ENCODE measurements around the gene DOCK10. TPM values are rescaled to one million over a fixed set of nuclear protein-coding genes. Genes with fewer than 3 reads are reported as not detected.

The DOCK10 gene
- total and polyA plus RNA-seq, 2 donors (not counting 3 experiments of a cell fraction or from before 2014, with no cell fraction given) = 5.8 to 23.0 TPM

GRCh38 chr2:224813578-224813977, 228.7 kb downstream of the DOCK10 start:
- Histone ChIP-seq H3K9me1 (replicated peaks; ENCODE audit: control insufficient read depth, extremely low read depth, insufficient read depth, low read length) (no peaks in the 10 kb centered on the region), H3K9ac (replicated peaks; ENCODE audit: extremely low read depth, insufficient read depth, low read length) (no peak overlapping the region), H4K20me1 (replicated peaks; ENCODE audit: control insufficient read depth, extremely low read depth, insufficient read depth, low read length) (no peaks in the 10 kb centered on the region), H3K36me3 (ENCODE audit: control insufficient read depth in 2 of 2, extremely low read depth in 1 of 2, insufficient read depth in 2 of 2, low read length in 2 of 2) (no peaks in the 10 kb centered on the region), H3K79me2 (ENCODE audit: control insufficient read depth, insufficient read depth, low read length) (no peaks in the 10 kb centered on the region), H3K4me2 (ENCODE audit: insufficient read depth, low read length) (no peak overlapping the region), H3K4me1 (ENCODE audit: control insufficient read depth, extremely low read depth, insufficient read depth, low read length) (peaks cover 18% of the 10 kb centered on the region), H3K27me3 (ENCODE audit: control insufficient read depth in 2 of 2, insufficient read depth in 2 of 2, low read length in 2 of 2) (no peaks in the 10 kb centered on the region), H2AFZ (ENCODE audit: low read depth, low read length) (no peak overlapping the region), H3K9me3 (replicated peaks; ENCODE audit: control insufficient read depth, insufficient read depth, low read length) (no peaks in the 10 kb centered on the region), H3K4me3 (replicated peaks in 1 of 3; ENCODE audit: insufficient read depth in 1 of 3, low read depth in 1 of 3, low read length in 3 of 3) (no peak overlapping the region), H3K27ac (ENCODE audit: insufficient read depth, low read depth, low read length) (no peak overlapping the region)
- ChIA-PET POLR2A (no interaction called here), CTCF (interaction anchor here (1.3 to 1.5 kb wide), 2 partner anchors 24 to 189 kb away, joined by 3 to 5 read pairs; no protein-coding TSS in a partner anchor)
- BruUV-seq (replicated peaks) = no TSS peak
- FAIRE-seq (no peak), DNase-seq (ENCODE audit: low read depth, low spot score) (no peak)
- dilution Hi-C loops (cut with MboI; ENCODE audit: extremely low pct_ligation_motif_present, low sequenced_read_pairs) (no loop called here), intact Hi-C loops (cut with micrococcal nuclease) (no loop called here)
- no peak for TF ChIP-seq CTCF (IDR thresholded peaks at IDR 0.05; ENCODE audit: extremely low read depth in 1 of 2, insufficient read depth in 1 of 2, low read depth in 1 of 2, low read length in 2 of 2)
- no peak for TF ChIP-seq FOS (IDR thresholded peaks at IDR 0.05; ENCODE audit: borderline replicate concordance, insufficient read depth, low read length)
- TF ChIP-seq GATA2 (IDR thresholded peaks at IDR 0.05; ENCODE audit: insufficient read depth, insufficient read length, low read depth, low read length) = no peak
- no peak for TF ChIP-seq JUN (IDR thresholded peaks at IDR 0.05; ENCODE audit: borderline replicate concordance, insufficient read depth, insufficient read length, low read depth)
- no peak for TF ChIP-seq EZH2 (IDR thresholded peaks at IDR 0.05; ENCODE audit: borderline replicate concordance, low read depth, low read length, severe bottlenecking)
- no peak for TF ChIP-seq POLR2A (IDR thresholded peaks at IDR 0.05; ENCODE audit: low read depth, low read length)
- no peak for TF ChIP-seq MAX (IDR thresholded peaks at IDR 0.05; ENCODE audit: insufficient read depth, insufficient read length)
- no peak for TF ChIP-seq MYC (IDR thresholded peaks at IDR 0.05; ENCODE audit: low read depth, low read length)
- no peak for TF ChIP-seq POLR2AphosphoS5 (IDR thresholded peaks at IDR 0.05; ENCODE audit: insufficient read depth, low read depth, low read length)
